GM18867 (cell line): ENCODE data around the gene TMEM181.
"Not testable (repeated sequence)": the region's sequence is repeated elsewhere in the genome, so short reads cannot be mapped to it uniquely, and the experiment has no call there.

Experiments used
- ATAC-seq: cut with Tn5 transposase; IDR thresholded peaks from one replicate; pipeline ENCODE4 v1.9.1; 2021; ENCODE audit warnings: mild to moderate bottlenecking, moderate library complexity; ENCODE audit not compliant: unreplicated experiment

TMEM181 gene

DNA sequence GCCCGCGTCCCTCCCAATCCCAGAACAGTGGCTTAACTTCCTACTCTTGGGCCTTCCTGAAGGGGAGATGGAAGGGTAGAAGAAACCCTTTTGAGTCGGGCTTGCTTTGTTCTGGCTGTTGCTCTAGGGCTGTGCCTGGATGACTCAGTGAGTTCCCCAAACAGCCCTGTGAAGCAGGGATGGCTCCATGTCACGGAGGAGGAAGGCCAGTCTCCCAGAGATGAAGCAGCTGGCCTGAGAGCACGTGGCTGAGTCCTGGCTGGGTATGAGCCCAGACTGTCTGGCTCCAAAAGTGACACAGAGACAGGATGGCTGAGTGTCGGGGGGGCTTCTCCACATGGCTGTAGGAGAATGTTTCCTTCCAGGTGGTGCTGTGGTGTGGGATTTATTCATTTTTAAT is 94.6 kb downstream of the TMEM181 start:
- ATAC-seq: no peak

DNA sequence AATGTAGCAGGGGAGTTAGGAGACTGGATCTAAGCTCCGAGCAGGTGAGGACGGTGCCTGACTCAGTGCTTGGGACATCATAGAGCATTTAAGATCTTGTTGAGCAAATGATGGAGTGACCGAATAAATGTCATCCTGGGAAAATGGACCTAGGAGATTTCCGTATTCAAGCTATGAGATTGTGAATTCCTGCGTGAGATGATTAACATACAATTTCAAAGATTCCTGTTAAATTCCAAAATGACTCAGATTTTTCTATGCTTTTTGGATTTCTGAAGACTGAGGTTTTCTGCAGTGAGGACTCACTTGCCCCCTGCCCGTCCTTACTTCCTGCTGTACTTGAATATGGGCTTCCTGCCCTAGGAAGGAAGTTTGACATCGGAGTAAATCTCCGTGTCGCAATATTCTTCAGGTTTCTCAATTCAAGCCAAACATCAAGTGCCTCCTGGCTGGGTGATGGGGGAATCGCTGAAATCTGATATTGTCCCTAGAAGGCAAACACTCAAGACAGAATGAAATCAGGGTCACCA is 95.1 kb downstream of the TMEM181 start:
- ATAC-seq: no peak

DNA sequence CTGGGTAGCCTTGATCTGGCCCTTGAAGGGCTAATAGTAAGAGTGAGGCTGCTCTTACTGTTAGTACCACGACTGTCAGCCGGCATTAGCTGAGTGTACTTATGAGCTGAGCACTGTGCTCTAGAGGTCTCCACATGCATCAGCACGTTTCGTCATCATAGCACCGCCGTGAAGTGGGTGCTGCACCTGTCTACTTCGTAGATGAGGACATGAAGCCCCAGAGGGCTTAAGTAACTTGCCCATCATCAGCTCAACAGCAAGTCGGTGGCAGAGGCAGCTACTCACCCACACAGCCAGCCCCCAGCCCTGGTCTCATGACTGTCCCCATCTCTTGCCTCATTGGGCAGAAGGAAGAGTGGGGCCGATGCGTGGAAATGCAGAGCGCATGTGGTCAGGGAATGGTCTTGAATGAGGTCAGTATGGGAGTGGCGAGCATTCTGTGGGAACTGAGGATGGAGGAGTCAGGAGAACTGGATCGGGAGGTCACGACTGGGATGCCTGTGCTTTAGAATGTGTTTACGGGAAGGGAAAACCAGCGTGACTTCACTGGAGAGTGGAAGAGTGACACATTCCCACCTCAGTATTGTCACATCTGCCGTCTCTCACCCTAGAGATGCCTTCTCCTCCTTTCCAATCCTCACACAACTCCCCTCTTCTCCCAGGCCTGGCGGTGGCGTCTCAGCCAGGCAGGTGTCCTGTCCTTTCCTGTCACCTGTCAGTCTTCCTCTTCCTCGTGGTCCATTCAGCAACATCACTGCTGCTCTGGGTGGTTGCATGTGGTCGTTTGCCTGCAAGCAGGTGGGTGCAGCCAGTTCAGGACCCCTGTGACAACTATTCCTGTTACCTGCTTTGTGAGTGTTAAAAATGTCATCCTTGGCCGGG is 95.9 kb downstream of the TMEM181 start:
- no peak for ATAC-seq

DNA sequence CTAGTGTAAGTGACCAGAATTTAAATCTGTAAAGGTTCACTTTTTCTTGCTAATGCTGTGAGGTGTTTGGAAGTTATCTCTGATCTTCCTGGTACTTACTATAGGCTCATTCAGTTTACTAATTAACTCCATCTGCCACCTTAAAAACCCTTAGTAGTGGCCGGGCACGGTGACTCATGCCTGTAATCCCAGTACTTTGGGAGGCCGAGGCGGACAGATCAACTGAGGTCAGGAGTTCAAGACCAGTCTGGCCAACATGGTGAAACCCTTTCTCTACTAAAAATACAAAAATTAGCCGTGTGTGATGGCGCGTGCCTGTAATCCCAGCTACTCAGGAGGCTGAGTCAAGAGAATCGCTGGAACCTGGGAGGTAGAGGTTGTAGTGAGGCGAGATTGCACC is 97.1 kb downstream of the TMEM181 start:
- not testable (repeated sequence) for ATAC-seq

DNA sequence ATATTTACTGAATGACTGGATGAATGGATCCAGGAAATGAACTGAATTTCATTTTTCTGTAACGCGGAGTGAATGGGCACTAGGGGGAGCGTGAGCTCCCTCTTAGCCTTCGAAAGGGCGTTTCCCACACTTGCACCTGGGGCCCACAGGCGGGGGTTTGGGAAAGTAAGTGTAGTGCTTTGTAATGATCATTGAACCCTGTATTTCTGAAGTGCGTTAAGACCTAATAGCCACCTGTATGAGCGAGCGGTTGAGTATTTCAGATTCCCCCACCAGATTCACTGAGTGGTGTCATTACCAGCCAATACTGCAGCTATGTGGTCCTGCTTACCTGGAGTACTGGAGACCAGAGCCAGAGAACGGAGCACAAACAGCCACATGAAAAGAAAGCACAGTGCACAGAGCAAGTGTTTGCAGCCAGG is 100.5 kb downstream of the TMEM181 start:
- ATAC-seq: peak; percentile 49

DNA sequence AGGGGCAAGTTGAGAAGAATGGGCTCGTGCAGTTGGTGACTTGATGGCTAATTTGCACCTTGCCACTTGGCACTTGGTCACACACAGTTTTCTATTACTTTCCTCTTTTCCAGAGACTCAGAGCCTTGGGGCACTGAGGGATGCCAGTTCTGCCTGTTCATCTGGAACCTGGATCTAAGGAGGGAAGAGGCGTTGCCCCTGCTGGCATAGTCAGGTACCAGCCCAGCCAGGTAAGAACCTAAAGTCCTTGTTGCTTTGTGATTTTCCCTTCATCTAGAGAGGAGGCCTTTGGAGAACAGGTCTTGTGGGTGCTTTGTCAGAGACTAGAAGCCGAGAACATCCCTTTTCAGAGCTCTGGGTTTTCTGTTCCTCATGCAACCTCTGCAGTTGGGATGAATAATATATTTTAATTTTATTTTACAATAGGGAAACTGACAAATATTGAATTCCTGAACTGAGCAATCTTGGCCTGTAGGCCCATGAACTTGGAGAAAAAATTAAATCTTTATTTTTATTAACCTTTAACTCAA is 101.3 kb downstream of the TMEM181 start:
- no peak for ATAC-seq

DNA sequence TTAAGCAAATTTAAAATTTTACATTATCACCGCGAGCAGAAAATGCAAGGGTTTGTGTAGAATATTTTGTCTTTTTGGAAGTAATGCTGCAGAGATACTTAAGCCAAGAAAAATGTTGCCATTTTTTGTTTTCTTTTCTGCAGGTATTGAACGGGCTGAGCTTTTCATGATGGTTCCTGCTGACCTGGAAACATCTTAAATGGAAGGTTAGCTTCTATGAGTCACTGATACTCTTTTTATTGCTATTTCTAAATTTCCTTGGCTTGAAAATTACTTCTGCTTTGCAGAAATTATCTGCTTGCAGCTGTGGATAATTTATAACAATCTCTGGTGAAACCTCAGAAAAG is 102.7 kb downstream of the TMEM181 start:
- ATAC-seq: no peak

DNA sequence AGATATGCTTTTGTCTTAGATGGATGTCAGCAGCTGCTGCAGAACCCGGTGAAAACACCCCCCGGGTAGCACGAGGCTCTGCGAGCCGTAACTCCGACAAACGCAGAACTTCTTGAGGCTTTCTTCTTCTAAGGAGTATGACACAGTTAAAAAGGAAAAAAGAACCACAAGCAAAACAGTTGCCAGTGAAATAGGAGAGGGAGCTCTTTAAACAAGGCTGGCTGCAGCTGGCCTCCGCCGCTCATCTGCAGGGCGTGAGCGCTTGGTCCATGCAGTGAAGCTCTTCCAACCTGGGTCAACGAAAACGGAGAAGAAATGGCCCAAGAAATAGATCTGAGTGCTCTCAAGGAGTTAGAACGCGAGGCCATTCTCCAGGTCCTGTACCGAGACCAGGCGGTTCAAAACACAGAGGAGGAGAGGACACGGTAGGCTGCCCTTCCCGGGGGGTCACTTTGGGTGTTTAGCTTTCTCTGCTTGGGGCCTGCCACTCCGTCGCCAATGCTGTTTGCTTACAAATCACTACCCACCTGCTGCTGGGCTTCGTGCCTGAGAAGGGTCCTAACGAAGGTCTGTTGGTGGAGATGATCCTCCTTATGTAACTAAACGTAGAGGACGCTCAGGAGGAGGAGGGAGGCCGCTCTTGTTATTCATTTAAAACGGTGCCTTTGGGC is 103.2 kb downstream of the TMEM181 start:
- no peak for ATAC-seq

DNA sequence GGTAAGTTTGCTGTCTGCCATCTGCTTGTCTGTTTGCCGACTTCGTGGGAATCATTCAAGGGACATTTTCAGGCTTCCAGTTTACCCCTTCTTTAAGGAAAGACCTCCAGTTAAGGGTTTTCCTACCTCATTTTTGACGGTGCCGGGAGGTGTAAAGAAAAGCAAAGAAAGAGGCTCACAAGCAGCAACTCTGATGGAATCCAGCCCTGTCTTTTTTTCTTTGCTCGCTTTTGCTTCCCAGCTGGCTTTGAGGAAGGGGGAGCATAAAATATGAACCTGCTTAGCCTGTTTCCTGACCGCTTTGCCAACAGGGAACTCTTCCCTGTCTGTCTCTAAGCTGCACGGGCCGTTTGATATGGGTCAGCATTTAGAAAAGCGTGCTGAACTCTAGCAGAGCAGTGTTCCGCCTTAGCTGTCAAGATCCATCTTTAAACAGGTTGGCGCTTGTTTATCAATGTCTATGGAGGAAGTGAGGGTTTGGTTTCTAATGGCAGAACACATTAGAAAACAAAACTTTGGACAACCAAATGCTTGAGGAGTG is 103.8 kb downstream of the TMEM181 start:
- no peak for ATAC-seq

DNA sequence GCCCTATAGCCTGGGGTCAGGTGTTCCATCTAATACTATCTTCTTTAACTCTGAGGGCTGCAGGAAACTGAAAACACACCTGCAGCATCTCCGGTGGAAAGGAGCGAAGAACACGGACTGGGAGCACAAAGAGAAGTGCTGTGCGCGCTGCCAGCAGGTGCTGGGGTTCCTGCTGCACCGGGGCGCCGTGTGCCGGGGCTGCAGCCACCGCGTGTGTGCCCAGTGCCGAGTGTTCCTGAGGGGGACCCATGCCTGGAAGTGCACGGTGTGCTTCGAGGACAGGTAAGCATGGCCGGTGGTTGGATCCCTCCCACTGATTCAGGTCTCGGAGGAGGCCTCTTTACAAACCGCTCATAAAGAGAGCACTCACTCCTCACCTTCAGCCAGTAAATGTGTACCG is 105.4 kb downstream of the TMEM181 start:
- ATAC-seq: no peak

DNA sequence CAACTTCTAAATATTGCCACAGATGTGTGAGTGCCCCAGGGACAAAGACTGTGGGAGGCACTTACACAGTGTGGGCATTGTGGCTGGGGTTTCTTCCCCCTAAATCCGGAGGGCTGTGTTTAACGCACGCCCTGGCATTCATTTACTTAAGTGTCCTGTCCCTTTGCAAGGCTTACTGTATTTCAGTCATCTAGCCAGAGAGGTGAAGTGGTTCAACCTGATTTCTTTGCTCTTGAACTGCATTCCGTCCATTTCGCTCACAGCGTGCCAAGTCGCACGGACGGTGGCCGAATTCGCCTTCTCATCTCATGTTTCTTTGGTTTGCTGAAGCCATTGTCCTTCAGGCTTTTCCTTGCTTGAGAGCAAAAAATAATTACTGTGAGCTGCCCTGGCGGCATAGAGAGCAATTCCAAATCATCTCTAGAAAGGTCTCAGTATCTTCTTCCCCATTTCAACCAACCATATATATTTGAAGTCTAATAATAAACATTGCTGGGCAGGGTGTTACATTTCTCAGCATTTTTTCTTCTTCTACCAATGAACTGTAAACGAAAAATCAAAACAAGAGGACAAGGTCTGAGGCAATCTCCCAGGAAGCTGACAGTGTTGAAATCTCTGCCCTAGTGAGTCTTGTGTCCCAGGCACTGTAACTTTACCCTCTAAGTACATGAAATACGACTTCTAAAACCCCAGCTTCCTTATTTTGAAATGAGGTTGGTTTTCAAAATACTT is 106.9 kb downstream of the TMEM181 start:
- no peak for ATAC-seq

DNA sequence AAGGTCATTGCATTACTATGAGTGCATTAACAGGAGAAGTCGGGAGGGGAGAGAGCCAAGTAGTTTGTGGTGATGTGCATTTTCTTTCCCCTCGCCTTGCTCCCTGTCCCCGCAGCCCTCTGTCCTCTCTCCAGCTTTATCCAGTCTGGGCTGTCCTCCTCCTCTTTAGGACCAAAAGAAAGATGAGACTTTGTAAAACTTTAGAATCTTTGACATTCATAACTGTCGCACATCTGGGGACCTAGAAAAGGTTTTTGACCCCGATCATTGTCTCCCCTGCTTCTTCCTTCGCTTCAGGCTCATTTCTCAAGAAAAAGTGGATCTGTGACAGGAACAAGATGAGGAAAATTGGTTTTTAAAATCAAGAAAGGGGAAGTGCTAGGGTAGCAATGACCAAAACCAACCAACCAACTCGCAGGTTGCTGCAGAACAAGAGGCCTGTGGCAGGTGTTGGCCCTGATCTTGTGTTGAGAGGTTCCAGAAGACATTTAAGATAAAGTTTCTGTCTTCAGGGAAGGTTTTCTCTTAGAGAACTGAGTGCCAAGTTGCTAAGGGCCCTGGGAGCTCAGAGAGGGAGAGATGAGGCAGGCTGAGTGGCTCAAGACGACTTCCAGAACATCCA is 107.6 kb downstream of the TMEM181 start:
- no peak for ATAC-seq

DNA sequence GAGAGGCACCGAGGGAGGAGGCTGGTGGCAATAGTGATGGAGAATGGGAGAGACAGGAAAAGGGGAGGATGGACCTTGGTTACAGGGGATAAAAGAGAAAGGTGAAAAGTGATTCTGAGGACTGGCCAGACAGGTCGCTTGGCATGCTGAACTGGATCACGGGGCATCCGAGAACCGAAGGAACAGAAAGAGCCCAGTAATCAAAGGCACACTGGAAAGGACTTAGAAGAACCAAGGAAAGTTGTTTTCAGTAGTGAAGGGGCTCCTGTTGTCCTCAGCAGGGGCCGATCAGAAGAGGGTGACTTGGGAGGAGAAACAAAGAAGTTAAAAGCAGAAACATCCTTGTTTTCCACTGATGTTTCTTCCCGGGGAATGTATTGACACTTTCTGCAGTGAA is 108.8 kb downstream of the TMEM181 start:
- ATAC-seq: no peak

DNA sequence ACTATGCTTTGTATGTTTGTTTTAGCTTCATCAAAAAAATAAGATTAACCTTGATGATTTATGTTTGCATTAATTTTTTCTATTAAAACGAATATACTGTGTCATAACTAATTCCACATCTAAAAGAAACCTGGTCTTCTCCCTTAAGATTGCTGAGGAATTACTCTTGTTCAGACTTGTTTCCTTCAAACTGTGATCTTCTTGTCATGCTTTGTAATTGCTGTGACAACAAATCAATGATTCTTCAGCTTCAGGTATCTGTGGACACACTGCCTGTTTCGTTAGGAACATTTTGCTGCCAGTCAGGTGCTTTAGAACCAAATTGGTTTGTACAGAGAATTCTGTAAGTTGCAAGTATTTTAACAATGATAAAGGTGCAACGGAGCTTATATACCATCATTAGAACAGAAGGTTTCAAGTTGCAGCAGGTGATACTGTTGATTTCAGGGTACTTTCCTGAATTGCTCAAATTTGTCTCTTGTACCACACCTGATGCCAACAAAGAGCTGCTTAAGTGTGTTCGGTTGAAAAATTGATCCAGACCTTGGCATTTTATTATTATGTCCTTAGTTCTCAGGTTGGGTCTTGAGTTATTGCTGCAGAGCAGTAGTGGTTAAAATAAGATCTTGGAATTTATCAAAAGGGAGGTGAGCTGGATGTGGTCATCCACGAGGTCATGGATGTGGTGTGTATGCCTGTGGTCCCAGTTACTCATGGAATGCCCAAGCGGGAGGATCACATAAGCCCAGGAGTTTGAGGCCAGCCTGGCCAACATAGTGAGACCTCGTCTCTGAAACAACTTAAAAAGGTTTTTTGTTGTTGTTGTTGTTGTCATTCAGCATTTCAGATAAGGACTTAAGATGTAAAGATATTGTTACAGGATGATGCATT is 109.5 kb downstream of the TMEM181 start:
- no peak for ATAC-seq

DNA sequence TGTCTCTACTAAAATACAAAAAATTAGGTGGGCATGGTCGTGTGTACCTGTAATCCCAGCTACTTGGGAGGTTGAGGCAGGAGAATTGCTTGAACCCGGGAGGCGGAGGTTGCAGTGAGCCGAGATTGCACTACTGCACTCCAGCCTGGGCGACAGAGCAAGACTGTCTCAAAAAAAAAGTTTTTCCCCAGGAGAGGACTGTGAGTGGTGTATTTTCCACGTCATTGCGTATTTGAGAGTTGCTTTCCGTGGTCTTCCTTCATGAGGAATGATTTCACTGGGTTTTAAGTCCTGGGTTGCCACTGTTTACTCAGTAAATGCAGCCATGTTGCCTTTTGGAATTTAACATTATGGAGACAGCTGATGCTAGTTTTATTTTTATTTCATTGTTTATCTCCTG is 112.2 kb downstream of the TMEM181 start:
- ATAC-seq: not testable (repeated sequence)

DNA sequence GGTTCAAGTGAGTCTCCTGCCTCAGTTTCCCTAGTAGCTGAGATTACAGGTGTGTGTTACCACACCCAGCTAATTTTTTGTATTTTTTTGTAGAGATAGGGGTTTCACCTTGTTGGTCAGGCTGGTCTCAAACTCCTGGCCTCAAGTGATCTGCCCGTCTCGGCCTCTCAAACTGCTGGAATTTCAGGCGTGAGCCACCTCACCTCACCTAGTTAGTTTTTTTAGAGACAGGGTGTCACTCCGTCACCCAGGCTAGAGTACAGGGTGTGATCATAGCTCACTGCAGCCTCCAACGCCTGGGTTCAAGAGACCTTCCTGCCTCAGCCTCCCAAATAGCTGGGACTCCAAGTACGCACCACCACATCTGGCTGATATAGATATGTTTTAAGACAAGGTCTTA is 112.8 kb downstream of the TMEM181 start:
- ATAC-seq: no peak

DNA sequence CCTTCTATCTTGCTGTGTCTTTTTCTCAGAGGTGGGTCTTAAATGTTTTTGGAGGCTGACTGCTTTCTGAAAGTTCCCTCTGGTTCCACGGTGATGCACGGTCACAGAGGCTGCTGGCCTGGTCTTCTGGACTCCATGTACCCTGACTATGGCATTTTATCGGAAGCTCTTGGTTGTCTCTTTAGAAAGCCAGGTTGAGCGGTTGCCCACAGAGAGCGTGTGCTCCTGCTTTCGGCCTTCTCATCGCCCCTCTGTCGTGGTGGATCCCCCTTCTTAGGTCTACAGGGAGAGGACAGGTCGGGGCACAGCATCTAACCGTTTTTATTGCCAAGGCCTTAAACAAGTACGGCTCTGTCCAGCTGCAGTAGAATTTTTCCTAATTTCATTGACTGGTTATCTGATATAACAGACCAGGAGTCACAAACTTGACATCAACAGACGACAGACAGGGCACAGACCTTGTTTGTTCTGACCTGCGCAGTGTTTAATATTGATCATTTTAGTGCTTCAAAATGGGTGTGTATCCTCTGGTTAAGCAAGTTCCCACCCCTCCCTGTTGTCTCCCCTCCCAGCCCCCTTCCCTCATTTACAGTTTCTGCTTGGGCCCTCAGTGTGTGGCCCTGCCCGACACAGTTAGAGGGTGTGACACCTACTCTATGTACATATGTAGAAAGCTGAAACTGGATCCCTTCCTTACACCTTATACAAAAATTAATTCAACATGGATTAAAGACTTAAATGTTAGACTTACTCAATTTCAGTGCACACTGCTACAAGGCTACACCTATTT is 114.6 kb downstream of the TMEM181 start:
- no peak for ATAC-seq

DNA sequence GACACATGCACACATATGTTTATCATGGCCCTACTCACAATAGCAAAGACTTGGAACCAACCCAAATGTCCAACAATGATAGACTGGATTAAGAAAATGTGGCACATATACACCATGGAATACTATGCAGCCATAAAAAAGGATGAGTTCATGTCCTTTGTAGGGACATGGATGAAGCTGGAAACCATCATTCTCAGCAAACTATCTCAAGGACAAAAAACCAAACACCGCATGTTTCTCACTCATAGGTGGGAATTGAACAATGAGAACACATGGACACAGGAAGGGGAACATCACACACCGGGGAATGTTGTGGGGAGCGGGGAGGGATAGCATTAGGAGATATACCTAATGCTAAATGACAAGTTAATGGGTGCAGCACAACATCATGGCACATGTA is 117.2 kb downstream of the TMEM181 start:
- ATAC-seq: not testable (repeated sequence)
